HG03066 (cell line): ENCODE measurements around the gene PGAP6.
A peak's percentile ranks its signal among the peaks of the same experiment; 100 is the strongest.
"Not testable (repeated sequence)": the region's sequence is repeated elsewhere in the genome, so short reads cannot be mapped to it uniquely, and the experiment has no call there.

Experiments used
- ATAC-seq: cut with Tn5 transposase; IDR thresholded peaks from one replicate; pipeline ENCODE4 v1.9.1; 2021; ENCODE audit warnings: low read depth; ENCODE audit not compliant: unreplicated experiment

PGAP6 gene

GRCh38 chr16:379961-380761, 1.6 kb downstream of the PGAP6 start:
- no peak for ATAC-seq

- ATAC-seq = no peak
Measured at GRCh38 chr16:379183-379960, 2.4 kb downstream of the PGAP6 start.

DNA sequence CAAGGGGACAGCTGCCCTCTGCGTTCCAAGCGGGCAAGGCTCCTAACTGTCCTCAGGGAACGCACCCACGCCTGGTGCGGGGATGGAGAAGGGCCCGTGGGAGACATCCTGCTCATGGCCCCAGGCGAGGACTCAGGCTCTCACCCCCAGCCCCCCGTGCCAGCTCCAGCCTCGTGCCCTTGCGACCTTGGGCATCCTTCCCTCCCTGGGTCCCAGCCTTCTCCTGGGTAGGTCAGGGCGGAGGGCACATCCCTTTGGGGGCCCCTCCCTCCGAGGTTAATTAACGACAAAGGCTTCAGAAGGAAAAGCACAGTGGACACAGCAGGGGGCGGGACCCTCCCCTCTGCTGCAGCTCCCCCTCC, 3.0 kb downstream of the PGAP6 start:
- ATAC-seq = no peak

DNA sequence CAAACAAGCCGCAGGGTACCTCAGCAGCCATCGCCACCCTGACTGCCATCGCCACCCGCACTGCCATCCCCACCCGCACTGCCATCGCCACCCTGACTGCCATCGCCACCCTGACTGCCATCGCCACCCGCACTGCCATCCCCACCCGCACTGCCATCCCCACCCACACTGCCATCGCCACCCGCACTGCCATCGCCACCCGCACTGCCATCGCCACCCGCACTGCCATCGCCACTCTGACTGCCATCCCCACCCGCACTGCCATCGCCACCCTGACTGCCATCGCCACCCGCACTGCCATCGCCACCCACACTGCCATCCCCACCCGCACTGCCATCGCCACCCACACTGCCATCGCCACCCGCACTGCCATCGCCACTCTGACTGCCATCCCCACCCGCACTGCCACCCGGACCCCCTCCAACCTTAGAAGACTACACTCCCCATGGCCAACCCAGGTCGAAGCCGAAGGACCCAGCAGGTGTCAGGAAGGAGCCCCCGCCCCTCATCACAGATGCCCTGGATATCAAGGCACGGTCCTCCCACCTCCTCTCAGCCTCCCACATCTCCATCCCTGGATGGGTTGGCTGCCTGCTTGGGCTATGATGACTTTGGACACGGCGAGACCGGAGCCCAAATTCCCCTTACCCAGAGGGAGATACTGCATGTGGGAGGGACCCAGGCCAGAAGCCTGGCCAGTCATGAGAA, 3.5 kb downstream of the PGAP6 start:
- not testable (repeated sequence) for ATAC-seq

DNA sequence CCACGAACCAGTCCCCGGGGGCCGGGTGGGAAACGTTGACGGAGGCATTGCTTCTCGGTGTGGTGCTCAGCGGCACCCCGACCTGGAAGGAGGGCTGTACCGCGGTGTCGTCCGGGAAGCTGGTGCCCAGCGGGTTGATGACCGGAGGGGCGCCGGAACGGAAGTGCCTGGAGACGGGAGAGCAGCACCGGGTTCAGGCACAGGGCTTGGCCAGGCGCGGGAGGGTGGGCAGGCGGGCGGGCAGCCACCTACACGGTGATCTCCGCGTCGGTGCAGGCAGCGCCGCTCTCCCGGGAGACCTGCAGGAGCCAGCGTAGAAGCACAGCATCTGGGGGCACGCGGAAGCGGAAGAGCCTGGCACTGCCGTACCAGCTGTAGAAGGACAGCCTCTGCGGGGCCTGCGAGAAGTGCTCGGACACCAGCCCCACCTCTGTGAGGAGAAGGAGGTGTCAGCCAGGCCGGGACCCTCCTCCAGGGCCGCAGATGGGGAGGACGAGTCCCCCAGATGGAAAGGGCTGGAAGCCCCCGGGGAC, 4.3 kb downstream of the PGAP6 start:
- no peak for ATAC-seq

DNA sequence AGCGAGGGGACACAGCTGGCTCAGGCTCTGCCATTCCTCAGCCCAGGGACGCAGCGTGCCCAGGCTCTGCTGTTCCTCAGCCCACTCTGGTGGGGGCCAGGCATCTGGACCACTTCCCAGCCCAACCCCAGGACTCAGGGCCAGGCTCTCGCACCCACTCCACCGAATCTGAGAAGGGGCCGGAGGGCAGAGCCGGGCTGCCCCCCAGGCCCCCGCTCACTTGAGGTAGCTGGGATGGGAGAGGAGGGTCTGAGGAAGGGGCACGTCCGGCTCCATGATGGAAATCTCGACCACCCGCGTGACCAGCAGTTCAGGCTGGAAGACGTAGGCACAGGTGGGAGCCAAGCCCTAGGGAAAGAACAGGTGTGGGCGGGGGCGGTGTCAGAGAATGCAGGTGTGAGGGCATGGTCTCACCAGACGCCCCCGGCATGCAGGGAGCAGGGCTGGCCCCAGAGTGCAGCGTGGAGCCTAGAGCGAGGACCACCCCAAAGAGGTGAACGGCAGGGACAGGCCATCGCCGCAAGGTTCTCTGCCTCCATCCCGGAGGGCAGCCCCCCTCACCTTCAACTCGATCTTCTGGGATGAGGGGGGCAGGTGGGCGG, 4.9 kb downstream of the PGAP6 start:
- ATAC-seq = no peak

DNA sequence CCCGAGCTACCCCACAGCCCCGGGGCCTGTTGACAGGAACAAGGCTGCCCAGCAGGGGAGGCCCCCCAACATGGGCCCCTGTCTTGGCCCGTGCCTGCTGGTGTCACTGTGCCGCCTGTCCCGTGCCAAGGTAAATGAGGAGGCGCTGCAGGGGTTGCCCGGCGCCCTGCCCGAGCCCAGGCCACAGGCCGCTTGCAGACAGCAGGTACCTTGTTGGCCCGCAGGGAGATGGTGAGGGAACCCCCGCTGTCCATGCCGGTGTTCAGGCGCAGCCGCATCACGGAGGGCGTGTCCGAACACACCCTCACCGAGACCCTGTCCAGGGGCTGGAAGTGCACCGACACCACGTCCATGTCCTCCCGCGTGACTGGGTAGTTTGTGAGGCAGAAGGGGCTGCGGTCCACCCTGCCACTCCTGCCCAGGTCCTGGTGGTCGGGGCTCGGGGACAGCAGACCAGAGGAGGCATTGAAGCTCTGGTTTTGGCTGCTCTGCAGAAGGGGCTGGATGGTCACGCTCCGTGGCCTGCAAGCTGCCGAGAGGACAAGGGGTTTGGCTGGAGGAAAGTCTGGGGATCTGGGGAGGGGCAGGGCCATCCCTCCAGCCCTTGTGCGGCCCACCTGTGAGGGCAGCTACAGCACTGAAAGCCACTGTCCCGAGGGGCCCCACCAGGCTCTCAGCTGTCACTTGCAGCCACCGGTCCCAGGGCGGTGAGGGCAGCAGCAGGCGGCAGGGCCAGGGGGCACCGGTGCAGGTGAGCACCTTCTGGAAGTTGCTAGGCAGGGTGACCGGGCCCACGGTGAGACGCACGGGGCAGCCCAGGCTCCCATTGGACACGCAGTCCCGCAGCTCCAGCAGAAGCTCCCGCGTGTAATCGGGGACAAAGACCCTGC, 5.6 kb downstream of the PGAP6 start:
- no peak for ATAC-seq

DNA sequence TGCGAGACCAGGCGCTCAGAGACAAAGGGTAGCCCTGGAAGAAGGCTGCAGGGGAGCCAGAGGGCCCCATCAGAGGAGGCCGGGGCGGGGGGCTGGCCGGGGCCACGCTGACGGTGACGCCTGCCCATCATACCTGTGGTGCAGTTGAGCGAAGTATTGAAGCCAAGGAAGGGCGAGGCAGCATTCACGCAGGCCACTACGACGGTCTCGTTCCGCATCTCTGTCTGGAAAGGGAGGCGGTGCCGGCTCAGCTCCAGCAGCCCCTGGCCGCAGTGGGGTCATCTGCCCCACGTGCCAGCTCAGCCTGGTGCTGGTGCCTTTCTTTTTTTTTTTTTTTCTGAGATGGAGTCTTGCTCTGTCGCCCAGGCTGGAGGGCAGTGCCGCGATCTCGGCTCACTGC, 6.6 kb downstream of the PGAP6 start:
- no peak for ATAC-seq

DNA sequence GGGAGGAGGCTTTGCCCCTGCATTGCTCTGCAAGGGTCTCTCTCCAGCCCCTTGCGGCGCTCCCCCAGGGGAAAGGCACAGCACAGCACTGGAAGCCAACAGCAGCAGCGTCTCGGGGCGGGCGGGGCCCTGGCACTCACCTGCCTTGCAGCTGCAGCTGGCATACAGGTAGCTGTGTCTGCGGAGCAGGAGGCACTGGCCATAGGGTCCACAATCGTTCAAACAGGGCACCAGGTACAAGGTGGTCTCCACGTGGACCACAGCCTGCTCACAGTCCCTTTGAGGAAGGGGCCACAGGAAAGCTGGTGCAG, 7.2 kb downstream of the PGAP6 start:
- no peak for ATAC-seq

- no peak for ATAC-seq
Measured at GRCh38 chr16:373848-374615, 7.7 kb downstream of the PGAP6 start.

GRCh38 chr16:373020-373598, 8.7 kb downstream of the PGAP6 start:
- ATAC-seq = no peak

DNA sequence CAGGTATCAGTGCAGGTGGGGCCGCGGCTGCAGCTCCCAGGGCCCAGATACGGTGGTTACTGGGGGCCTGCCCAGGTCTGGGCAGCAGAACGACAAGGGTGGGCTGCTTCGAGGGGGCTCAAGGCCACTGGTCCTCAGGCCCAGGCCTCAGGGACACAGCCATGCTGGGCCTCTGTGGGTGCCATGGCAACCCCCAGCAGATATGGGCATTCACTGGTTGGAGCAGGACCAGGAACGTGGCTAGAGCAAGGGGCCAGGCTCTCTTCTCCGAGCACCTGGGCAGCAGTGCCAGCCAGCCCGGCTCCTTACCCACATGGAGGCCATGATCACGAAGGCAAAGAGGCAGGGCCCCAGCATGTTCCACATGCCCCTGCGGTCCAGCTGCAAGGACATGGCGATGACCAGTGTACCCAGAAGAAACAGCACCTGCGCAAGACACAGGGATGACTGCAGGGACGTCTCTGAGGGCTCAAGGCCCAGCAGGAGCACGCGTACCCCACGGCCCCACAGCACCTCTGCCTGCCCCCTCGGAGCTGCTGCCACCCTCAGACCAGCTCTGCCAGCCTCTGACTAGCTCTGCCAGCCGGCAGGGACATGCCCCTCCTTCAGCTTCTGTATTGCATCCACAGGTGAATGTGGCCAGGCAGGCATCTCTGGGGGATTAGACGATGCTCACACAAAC, 9.3 kb downstream of the PGAP6 start:
- no peak for ATAC-seq

DNA sequence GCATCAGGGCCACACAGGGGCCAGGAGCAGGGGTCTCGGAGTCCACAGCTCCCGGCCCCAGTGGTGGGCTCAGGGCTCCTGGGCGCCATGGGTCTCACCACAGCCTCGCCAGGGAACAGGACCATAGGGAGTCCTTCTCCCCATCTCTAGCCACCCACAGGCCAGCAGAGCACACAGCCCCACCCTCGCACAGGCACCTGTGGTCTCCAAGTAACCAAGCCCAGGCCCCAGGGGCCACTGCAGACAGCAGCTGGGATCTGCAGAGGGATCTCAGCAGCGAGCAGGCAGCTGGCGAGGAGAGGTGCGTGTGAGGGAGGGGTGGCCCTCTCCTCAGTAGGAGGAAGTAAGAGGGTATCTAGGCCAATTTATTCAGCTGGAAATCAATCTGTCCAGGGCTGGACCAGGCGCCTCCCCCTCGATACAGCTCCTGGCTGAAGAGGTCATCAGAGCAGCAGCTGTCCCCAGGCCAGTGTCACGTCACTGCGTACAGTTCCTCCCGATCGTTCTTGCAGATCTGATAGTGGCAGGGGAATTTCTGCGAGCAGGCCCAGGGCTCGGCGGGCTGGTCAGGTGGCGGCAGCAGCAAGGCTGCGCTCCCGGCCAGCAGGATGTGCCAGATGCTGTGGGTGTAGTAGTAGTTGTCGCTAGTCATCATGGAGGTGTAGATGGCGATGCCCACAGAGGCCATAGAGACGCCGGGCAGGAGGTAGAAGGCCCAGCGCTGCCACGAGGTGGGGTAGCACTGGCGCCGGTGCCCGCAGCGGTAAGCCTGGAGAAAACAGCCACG, 10.1 kb downstream of the PGAP6 start:
- no peak for ATAC-seq

- no peak for ATAC-seq
Measured at GRCh38 chr16:370979-371514, 10.7 kb downstream of the PGAP6 start.

DNA sequence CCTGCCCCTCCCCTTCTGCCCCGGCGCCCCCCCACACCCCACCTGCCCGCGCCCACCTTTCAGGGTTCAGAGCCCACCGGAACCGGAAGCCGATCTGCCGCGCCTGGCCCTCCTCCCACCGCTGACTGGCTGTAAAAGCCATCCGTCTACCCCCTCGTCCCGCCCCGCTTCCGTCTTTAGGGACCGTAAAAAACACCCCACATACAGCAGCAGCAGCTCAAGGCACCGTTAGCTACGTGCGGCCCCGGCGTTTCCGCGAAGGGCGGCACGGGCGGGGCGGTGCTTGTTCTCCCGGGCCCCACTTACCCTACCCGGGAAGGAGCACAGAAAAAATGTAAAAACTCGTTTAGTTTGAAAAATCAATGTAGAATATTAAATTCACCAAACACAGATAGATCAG, 11.3 kb downstream of the PGAP6 start, which contains the start of gene MRPL28:
Gene MRPL28, minus strand, starts transcription at position 96 of the 400 bp plus-strand sequence. CDS start 320 bp downstream, outside the sequence.
- peak; percentile 92 for ATAC-seq

DNA sequence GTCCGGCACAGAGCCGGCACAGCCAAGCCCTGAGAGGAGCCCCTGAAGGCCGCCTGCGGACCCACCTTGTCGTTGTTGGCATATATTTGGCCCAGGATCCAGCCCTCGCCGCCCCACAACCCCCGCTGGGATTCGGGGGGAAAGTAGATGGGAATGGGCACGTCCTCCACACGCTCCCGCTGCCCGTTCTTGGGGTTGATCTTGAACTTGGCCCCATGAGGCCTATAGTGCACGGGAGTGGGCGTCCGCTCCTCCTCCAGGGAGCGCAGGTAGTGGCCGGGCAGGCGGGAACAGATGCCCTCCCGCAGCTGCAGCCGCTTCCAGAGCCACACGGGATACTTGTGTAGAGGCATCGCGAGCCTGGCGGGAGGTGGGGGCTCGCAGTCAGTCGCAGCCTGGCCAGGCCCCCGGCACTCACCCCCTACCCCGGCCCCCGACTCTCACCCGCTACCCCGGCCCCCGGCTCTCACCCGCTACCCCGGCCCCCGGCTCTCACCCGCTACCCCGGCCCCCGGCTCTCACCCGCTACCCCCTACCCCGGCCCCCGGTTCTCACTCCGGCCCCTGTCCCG, 11.8 kb downstream of the PGAP6 start:
- no peak for ATAC-seq
